HG03439 (cell line): ENCODE data around the gene MTA3.

Experiments used
- ATAC-seq: cut with Tn5 transposase; IDR thresholded peaks from one replicate; pipeline ENCODE4 v1.9.1; 2021; ENCODE audit warnings: mild to moderate bottlenecking, moderate library complexity; ENCODE audit not compliant: unreplicated experiment

Gene MTA3

GRCh38 chr2:42781181-42781580 is 212.7 kb downstream of the MTA3 start:
- no peak for ATAC-seq

GRCh38 chr2:42783511-42783910 is 215.1 kb downstream of the MTA3 start:
- ATAC-seq, result no peak

DNA sequence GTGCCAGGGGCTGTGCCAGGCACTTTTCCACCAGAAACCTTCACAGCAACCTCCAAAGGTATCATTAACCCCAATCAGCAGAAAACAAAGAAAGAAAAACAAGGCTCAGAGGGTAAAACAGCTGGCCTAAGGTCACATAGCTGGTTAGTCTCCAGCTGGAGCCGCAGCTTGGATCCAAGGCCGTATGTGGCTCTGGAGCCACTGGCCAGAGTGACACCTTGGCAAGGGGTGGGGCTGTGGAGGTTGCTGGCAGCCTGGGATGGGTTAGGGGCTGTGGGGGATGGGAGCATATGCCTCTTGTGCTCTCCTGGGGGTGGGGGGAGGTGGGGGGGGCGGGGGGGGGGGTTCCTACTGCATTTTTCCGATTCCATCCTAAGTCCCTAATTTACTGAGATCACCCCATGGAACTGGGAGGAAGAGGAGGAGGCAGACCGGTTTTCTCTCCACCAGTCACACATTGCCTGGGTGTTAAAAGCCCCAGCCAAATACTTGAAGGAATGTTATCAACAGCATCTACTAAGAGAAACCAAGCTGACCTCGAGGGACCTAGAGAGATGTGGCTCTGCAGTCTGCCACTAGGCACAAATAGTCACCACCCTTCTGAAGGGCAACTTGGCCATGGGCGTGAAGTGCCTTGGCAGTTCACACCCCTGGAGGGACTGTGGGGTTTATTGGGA is 215.9 kb downstream of the MTA3 start:
- no peak for ATAC-seq

- ATAC-seq, result no peak
Measured at GRCh38 chr2:42786561-42787345, 218.3 kb downstream of the MTA3 start.

GRCh38 chr2:42787424-42787787 is 219.0 kb downstream of the MTA3 start:
- no peak for ATAC-seq

DNA sequence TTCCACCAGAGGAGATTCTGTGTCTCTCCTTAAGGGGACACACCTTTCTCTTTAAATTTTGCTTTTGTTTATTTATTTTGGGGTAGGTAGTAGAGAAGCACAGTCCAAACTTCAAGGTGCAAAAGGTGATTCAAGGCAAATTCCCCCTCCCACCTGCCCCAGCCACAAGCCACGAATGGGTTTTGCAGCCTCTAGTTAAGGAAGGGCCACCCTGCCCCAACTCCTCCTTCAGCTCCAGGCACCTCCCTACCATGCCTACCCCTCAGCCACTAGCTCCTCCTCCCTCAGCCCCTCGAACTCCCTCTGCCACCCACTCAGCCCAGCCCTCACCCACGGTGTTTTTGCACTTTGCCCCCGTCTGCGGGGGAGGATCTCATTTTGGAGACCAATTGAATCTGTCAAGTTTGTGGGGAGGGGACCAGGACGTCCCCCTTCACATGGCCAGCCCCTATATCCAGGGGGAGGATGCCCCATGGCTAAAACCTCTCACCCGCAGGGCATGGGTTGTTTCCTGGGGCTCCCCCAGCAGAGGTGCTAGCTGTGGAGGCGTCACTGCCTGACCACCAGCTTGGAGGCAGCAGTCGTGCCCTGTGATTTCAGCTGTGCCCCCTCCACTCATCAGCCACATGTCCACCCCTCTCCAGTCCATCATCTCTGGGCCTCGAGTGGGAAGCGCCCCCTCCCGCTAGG is 219.5 kb downstream of the MTA3 start:
- no peak for ATAC-seq

DNA sequence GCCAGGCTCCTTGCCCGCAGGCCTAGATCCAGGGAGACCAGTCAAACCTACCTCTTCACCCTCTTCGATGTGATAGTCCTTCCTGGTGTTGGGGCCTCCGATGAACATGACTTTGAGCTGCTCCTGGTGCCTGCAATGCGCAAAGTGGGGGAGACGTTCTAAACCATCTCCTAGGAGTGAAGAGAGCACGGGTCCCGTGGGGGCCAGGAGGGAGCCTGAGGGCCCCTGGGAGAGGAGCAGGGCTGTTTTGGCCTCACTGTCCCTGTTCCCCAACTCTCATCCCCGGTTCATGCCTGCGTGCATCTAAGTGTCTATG is 220.0 kb downstream of the MTA3 start:
- no peak for ATAC-seq

DNA sequence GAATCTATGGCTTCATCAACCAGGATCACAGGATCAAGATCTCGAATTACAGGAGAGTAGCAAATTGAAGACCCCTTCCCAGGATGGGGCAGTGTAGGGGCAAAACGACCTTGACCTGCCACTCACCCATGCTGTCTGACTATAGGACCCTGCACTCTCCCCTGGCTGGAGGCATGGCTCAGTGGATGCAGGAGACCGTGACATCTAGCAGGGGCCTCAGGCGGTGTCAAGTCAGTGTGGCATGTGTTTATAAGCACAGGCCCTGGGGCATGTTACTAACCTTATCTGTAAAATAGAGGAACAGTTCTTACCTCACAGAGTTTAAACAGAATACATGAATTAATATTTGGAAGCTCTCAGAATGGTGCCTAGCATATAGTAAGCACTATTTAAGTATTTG is 220.4 kb downstream of the MTA3 start:
- no peak for ATAC-seq

GRCh38 chr2:42789751-42790150 is 221.3 kb downstream of the MTA3 start:
- no peak for ATAC-seq

DNA sequence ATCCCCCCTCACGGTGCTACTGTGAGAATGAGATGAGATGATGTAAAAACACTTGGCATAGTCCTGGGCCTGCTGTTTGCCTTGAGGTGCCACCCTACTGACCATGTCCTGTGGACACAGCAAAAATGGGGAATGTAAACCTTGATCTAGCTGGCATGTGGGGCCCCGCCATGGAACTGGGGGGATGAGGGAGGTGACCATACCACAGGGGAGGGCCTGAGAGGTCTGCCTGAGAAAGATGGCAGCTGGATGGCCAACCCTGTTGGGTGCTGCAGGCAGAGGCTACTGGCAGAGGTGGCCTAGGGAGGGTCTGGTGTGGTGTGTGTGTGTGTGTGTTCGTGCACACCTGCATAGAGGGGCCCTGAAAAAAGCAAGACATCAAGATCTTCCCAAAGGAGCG is 223.2 kb downstream of the MTA3 start:
- ATAC-seq, result no peak

GRCh38 chr2:42792087-42792582 is 223.7 kb downstream of the MTA3 start:
- peak; percentile 18 for ATAC-seq

DNA sequence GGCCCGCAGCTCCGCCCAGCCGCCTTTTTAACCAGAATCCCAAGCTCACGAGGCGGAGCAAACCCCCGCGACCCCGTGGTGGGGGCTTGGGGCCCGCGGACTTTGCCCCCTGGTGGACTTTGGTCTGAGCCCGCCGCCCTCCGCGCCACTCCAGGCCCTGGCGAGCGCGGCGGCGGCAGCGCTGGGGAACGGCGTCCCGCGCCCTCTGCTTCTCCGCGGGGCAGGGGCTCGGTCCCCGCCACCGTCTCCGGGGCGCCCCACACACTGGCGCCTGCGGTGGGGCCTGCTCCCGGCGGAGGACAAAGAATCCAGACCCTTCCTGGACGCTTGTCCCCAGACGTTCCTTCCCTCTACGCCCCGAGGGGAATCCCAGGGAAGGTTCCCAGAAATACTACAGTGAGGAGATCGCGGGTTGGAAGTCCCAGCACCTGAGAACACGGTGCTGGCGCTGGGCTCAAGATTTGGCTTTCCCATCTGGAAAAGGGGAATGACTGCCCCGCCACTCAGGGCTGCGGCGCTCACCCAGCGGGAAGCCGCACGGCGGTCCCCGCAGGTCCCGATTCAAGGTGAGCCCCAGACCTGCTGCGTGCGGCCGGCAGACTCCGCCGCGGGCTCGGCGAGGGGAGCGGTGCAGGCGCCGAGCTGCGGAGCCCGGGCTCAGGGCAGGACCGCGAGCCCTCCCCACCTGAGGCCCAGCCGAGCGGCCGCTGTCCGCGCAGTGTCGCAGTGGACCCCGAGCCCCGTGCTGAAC is 224.3 kb downstream of the MTA3 start, which contains the start of gene HAAO:
Gene HAAO (minus strand): TSS at position 1 of the 751 bp plus-strand sequence. CDS start 47 bp downstream, outside the sequence.
- peak; percentile 24 for ATAC-seq

GRCh38 chr2:42793334-42794270 is 225.2 kb downstream of the MTA3 start:
- no peak for ATAC-seq

DNA sequence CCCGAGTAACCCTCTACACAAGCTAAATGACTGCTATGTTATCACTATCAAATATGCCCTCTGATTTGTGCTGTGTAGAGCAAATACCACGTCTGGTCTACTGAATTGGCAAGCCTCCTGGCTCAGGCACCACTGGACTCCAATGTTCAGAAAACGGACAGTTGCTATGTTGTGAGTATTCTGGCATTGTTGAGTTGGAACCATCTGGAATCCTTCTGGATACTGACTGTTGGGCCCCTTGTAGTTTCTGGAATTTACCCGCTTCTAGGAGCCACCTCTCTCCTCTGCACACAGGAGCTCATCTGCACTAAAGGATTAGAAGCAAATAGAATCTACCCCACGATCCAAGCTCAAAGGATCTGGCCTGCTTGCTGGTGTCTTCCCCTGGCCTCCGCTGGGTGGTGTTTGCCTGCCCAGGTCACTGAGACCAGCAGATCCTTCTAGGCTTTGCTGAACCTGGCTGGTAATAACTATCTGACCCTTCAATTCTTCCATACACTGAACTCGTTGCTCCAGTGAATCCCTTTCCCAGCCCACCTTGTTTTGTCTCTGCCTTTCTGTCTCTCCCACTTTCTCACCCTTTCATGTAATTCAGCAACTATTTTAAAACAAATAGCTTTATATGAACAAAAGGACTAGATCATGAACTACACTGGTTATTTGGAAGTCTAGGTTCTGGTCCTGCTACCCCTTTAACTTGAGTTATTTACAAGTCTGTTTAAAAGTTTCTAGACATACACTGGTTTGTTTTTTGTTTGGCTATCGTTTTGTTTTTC is 226.0 kb downstream of the MTA3 start:
- ATAC-seq, result no peak

DNA sequence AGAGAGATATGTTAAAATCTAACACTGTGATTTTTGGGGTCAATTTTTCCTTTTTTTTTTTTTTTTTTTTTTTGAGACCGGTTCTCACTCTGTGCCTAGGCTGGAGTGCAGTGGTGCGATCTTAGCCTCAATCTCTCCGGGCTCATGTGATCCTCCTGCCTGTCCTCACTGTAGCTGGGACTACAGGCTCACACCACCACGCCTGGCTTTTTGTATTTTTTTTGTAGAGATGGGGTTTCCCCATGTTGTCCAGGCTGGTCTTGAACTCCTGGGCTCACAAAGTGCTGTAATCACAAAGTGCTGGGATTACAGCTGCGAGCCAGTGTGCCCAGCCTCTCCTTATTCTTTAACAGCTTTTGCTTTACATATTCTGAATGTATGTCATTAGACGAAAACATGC is 226.8 kb downstream of the MTA3 start:
- no peak for ATAC-seq

DNA sequence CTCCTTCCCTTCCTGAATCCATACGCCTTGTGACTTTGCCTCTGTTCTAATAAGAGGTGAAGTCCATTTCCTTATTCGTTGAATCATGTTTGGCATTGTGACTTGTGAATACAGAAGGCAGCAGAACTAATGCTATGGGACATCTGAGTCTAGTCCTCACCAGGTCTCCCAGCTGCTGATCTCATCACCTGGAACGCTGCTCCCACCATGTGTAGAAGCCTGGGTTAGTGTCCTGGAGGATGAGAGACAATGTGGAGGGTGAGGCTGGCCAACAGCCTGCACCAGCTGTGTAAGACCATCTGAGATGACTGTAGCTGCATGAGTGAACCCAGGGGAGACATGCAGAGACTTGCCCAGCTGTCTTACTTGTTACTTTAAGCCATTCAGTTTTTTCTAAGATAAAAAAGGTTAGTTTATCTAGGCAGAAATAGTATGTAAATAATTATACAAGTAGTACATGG is 227.4 kb downstream of the MTA3 start:
- ATAC-seq, result peak; percentile 49

GRCh38 chr2:42796427-42797248 is 228.2 kb downstream of the MTA3 start:
- peak; percentile 45 for ATAC-seq

- no peak for ATAC-seq
Measured at GRCh38 chr2:42797281-42797680, 228.8 kb downstream of the MTA3 start.
